Measurements from ENCODE around the gene SLC38A1.
"Not testable (repeated sequence)": the region's sequence is repeated elsewhere in the genome, so short reads cannot be mapped to it uniquely, and the experiment has no call there.

The SLC38A1 gene

GRCh38 chr12:46174919-46175318 is 93.9 kb downstream of the SLC38A1 start:
- Histone ChIP-seq H3K36me3 (replicated peaks) (no peaks in the 10 kb centered on the region), H3K9me3 (no peaks in the 10 kb centered on the region), H3K4me1 (no peaks in the 10 kb centered on the region), H3K27me3 (ENCODE audit: low read depth) (no peaks in the 10 kb centered on the region), H3K4me3 (no peak overlapping the region)
- no peak for DNase-seq (ENCODE audit: low spot score in 2 of 2)
- in situ Hi-C loops (cut with MboI; ENCODE audit: low sequenced_read_pairs), result no loop called here

GRCh38 chr12:46174061-46174662 is 94.7 kb downstream of the SLC38A1 start:
- Histone ChIP-seq H3K9me3 (no peaks in the 10 kb centered on the region), H3K4me3 (no peak overlapping the region), H3K27me3 (ENCODE audit: low read depth) (no peaks in the 10 kb centered on the region; the same call in 1 of the 2 replicates), H3K4me1 (no peaks in the 10 kb centered on the region), H3K36me3 (replicated peaks) (no peaks in the 10 kb centered on the region)
- in situ Hi-C loops (cut with MboI; ENCODE audit: low sequenced_read_pairs), result no loop called here
- DNase-seq (ENCODE audit: low spot score in 2 of 2), result no peak

GRCh38 chr12:46168426-46168825 is 100.4 kb downstream of the SLC38A1 start:
- in situ Hi-C loops (cut with MboI; ENCODE audit: low sequenced_read_pairs), result no loop called here
- Histone ChIP-seq H3K4me3 (no peak overlapping the region), H3K4me1 (no peaks in the 10 kb centered on the region), H3K27me3 (ENCODE audit: low read depth) (peaks cover 3% of the 10 kb centered on the region; the same call in 1 of the 2 replicates), H3K9me3 (no peaks in the 10 kb centered on the region), H3K36me3 (replicated peaks) (no peaks in the 10 kb centered on the region)
- DNase-seq (ENCODE audit: low spot score in 2 of 2), result no peak

GRCh38 chr12:46167412-46167811 is 101.4 kb downstream of the SLC38A1 start:
- Histone ChIP-seq H3K36me3 (replicated peaks) (no peaks in the 10 kb centered on the region), H3K4me3 (no peak overlapping the region), H3K9me3 (no peaks in the 10 kb centered on the region), H3K4me1 (no peaks in the 10 kb centered on the region), H3K27me3 (ENCODE audit: low read depth) (peaks cover 3% of the 10 kb centered on the region; the same call in 1 of the 2 replicates)
- DNase-seq (ENCODE audit: low spot score in 2 of 2), result no peak
- in situ Hi-C loops (cut with MboI; ENCODE audit: low sequenced_read_pairs), result no loop called here

- Histone ChIP-seq H3K4me1 (peaks cover 12% of the 10 kb centered on the region), H3K9me3 (no peaks in the 10 kb centered on the region)
- in situ Hi-C loops (cut with MboI; ENCODE audit: low sequenced_read_pairs), result no loop called here
These were observed 103.7 kb downstream of the SLC38A1 start for GRCh38 chr12:46165191-46165590.

DNA sequence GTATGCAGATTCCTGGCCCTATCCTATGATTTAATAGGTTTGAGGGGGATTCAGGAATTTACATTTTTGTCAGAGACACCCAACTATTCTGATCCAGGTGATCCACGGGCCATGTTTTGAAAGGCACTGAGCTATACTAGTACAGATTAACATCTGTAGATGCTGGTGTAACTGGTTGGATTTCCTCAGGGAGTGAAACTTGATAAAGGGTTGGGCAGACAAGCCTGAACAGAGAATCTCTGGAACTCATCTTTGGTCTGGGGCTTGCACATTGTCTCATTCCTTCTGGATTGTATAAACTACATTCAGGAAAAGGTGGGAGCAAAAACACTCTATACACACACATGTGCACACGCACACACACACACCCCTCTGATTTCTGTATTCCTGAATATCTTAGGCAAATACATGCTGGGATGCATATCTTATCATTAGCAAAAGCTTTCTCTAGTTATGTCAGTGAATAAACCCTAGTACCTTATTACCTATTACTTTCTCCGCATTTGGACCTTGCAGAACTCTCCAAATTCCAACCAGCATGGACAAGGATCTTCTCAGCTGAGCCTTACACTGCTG is 104.6 kb downstream of the SLC38A1 start:
- in situ Hi-C loops (cut with MboI; ENCODE audit: low sequenced_read_pairs), result no loop called here
- Histone ChIP-seq H3K4me1 (peaks cover 19% of the 10 kb centered on the region), H3K9me3 (no peaks in the 10 kb centered on the region), H3K27me3 (ENCODE audit: low read depth) (peaks cover 3% of the 10 kb centered on the region; the same call in 1 of the 2 replicates), H3K36me3 (replicated peaks) (no peaks in the 10 kb centered on the region), H3K4me3 (no peak overlapping the region)
- DNase-seq (ENCODE audit: low spot score in 2 of 2), result no peak

More at GRCh38 chr12:46165191-46165590, 103.7 kb downstream of the SLC38A1 start:
- Histone ChIP-seq H3K27me3 (ENCODE audit: low read depth) (peaks cover 3% of the 10 kb centered on the region; the same call in 1 of the 2 replicates), H3K4me3 (no peak overlapping the region), H3K36me3 (replicated peaks) (no peaks in the 10 kb centered on the region)
- DNase-seq (ENCODE audit: low spot score in 2 of 2), result no peak

DNA sequence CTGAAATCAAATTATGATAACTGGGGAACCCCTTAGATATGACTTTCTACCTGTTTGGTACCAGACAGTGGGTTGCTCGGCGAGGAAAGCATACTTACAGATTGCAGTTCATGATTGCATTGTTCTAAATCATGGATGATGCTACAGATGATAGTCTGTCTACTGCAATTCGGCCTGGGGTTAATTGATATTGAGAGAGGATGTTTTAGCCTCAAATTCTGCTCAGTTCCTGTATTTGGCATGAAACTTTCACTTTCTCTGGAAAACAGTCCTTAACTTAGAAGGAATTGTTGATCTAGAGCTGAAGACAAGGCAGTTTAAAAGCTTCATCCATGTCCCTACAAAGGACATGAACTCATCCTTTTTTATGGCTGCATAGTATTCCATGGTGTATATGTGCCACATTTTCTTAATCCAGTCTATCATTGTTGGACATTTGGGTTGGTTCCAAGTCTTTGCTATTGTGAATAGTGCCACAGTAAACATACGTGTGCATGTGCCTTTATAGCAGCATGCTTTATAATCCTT is 106.2 kb downstream of the SLC38A1 start:
- peaks cover 19% of the 10 kb centered on the region for H3K4me1 ChIP-seq
- H3K27me3 ChIP-seq (ENCODE audit: low read depth); DNase-seq (ENCODE audit: low spot score in 2 of 2); H3K4me3 ChIP-seq; H3K9me3 ChIP-seq; in situ Hi-C loops (cut with MboI; ENCODE audit: low sequenced_read_pairs); H3K36me3 ChIP-seq (replicated peaks): not testable (repeated sequence)

DNA sequence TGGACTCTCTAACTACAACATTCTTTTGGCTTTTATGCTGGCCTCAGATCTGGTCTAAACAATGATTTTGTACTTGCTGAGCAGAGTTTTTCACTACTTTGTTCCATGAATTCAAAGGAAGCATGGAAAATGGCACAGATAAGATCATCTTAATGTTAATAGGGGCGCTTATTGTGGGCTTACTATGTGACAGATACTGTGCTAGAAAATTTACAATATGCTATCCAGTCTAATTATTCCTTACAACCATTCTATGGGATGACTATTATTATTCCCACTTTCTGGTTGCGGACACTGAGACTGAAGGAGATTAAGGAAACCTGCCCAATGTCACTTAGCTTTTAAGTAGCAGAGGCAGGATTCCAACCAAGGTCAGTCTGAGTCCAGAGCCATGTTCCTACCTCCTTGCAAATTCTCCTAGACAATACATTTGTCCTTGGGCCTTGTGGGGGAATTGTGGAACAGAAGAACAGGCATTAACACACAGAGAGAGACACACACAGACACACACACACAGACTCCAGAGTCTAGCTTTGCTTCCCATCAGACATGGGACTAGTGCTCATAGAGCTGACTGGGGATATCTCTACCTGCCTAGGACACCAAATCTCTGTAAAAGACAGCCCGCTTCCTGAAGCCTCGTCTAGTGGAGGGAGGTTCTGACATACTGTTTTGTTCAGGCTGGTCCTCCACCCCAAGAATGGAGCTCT is 107.7 kb downstream of the SLC38A1 start:
- Histone ChIP-seq H3K27me3 (ENCODE audit: low read depth) (no peaks in the 10 kb centered on the region), H3K9me3 (no peaks in the 10 kb centered on the region), H3K4me1 (peaks cover 19% of the 10 kb centered on the region), H3K36me3 (replicated peaks) (no peaks in the 10 kb centered on the region), H3K4me3 (no peak overlapping the region)
- in situ Hi-C loops (cut with MboI; ENCODE audit: low sequenced_read_pairs), result no loop called here
- peak; percentile 41 to 90 for DNase-seq (ENCODE audit: low spot score in 2 of 2)

- DNase-seq (ENCODE audit: low spot score in 2 of 2), result peak; percentile 44 to 56
- Histone ChIP-seq H3K9me3 (no peaks in the 10 kb centered on the region), H3K27me3 (ENCODE audit: low read depth) (no peaks in the 10 kb centered on the region), H3K4me1 (peaks cover 19% of the 10 kb centered on the region), H3K36me3 (replicated peaks) (no peaks in the 10 kb centered on the region), H3K4me3 (no peak overlapping the region)
- in situ Hi-C loops (cut with MboI; ENCODE audit: low sequenced_read_pairs), result no loop called here
These were observed 108.5 kb downstream of the SLC38A1 start for GRCh38 chr12:46160101-46160980.

- Histone ChIP-seq H3K4me3 (no peak overlapping the region), H3K36me3 (replicated peaks) (no peaks in the 10 kb centered on the region), H3K4me1 (peaks cover 19% of the 10 kb centered on the region), H3K9me3 (no peaks in the 10 kb centered on the region), H3K27me3 (ENCODE audit: low read depth) (no peaks in the 10 kb centered on the region)
- no peak for DNase-seq (ENCODE audit: low spot score in 2 of 2)
- in situ Hi-C loops (cut with MboI; ENCODE audit: low sequenced_read_pairs), result no loop called here
These were observed 109.4 kb downstream of the SLC38A1 start for GRCh38 chr12:46159309-46159901.

GRCh38 chr12:46158501-46158900 is 110.3 kb downstream of the SLC38A1 start:
- in situ Hi-C loops (cut with MboI; ENCODE audit: low sequenced_read_pairs), result no loop called here
- no peaks in the 10 kb centered on the region for H3K36me3 ChIP-seq (replicated peaks)
- no peaks in the 10 kb centered on the region for H3K9me3 ChIP-seq
- H3K4me3 ChIP-seq, result no peak overlapping the region
- no peak for DNase-seq (ENCODE audit: low spot score in 2 of 2)
- H3K27me3 ChIP-seq (ENCODE audit: low read depth), result no peaks in the 10 kb centered on the region
- peaks cover 19% of the 10 kb centered on the region for H3K4me1 ChIP-seq

DNA sequence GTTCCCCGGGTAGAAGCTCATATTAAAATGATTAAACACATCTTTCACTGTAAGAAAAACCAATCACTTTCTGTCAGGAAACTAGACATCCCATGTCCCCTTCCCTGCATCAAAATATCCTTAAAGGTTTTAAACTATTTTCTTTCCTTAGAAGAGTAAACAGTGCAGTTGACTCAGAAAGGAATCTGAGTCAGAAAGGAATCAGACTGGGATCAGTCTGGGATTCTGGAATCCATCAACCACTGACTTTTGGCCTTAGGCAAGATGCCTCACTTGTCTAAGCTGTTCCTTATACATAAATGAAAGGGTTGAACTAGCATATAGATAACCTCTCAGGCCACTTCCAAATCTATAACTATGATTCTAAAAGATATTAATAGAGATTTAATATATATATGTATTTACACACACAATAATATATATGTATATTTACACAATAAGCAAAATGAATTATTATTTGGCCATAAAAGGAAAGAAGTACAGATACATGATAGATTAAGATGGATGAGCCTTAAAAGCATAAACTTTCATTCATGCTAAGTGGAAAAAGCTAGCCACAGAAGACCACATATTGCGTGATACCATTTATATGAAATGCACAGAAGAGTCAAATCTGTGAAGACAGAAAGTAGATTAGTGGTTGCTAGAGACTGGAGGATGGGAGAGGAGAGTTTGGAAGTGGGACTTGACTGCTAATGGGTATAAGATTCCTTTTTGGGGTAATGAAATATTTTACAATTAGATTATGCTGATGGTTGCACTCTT is 114.4 kb downstream of the SLC38A1 start:
- in situ Hi-C loops (cut with MboI; ENCODE audit: low sequenced_read_pairs), result no loop called here
- H3K27me3 ChIP-seq (ENCODE audit: low read depth), result peaks cover 13% of the 10 kb centered on the region
- H3K4me1 ChIP-seq, result no peaks in the 10 kb centered on the region
- no peak overlapping the region for H3K4me3 ChIP-seq
- DNase-seq (ENCODE audit: low spot score in 2 of 2), result no peak
- no peaks in the 10 kb centered on the region for H3K36me3 ChIP-seq (replicated peaks)
- no peaks in the 10 kb centered on the region for H3K9me3 ChIP-seq

Measured in HAP-1 (cell line).